Stomach (tissue), 4 donors: ENCODE data around the gene MRPL12.

ENCODE experiments used
- EP300 ChIP-seq: sonication (generic); formaldehyde crosslinking; IDR thresholded peaks from one replicate; pipeline ENCODE4 v1.6.1; 2017; ENCODE audit warnings: antibody characterized with exemption
- POLR2A ChIP-seq, 4 donors: fragments of 450-650 bp; IDR thresholded peaks; one replicate each; pipeline ENCODE4 v1.6.1; 2016; ENCODE audit warnings: antibody characterized with exemption in 4 of 4, control low read depth in 2 of 4, mild to moderate bottlenecking in 1 of 4, moderate library complexity in 1 of 4
- POLR2AphosphoS5 ChIP-seq, 3 donors: sonication (generic); formaldehyde crosslinking; IDR thresholded peaks; one replicate each; pipeline ENCODE4 v1.6.1; 2016; ENCODE audit warnings: antibody characterized with exemption in 3 of 3
- TF ChIP-seq, protein P1 (sequence below), 7 experiments: fragments of 450-650 bp in 4 of 7; fragments of 200-600 bp in 3 of 7; sonication (generic) in 3 of 7; IDR thresholded peaks; one replicate each; pipeline ENCODE4 v1.5.1; 2016 to 2019; ENCODE audit warnings: antibody characterized with exemption in 7 of 7, control low read depth in 2 of 7, mild to moderate bottlenecking in 1 of 7

DNA sequence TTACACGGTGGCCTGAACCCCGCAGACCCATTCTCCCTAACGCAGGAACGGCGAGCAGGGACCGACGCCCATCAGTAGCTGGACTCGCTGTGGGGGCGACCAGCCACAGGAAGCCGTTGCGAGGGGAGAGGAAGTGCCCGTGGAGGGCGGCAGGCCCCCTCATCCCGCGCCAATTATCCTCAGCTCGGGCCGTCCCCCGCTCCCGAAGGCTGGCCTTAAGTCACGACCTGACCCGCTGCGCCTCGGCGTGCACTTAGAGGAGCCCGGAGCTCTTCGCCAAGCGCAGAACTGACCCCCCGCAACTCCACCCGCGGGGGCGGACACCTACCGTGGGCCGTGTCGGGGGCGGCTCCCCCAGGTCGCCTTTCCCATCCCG lies 20.0 kb upstream of the MRPL12 start:
- TF ChIP-seq, protein P1, sequence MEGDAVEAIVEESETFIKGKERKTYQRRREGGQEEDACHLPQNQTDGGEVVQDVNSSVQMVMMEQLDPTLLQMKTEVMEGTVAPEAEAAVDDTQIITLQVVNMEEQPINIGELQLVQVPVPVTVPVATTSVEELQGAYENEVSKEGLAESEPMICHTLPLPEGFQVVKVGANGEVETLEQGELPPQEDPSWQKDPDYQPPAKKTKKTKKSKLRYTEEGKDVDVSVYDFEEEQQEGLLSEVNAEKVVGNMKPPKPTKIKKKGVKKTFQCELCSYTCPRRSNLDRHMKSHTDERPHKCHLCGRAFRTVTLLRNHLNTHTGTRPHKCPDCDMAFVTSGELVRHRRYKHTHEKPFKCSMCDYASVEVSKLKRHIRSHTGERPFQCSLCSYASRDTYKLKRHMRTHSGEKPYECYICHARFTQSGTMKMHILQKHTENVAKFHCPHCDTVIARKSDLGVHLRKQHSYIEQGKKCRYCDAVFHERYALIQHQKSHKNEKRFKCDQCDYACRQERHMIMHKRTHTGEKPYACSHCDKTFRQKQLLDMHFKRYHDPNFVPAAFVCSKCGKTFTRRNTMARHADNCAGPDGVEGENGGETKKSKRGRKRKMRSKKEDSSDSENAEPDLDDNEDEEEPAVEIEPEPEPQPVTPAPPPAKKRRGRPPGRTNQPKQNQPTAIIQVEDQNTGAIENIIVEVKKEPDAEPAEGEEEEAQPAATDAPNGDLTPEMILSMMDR (IDR thresholded peaks at IDR 0.05): no peak
- TF ChIP-seq POLR2A (IDR thresholded peaks at IDR 0.05) (no peak), POLR2AphosphoS5 (IDR thresholded peaks at IDR 0.05) (no peak), EP300 (no peak)
